ENCODE data around the gene SUSD6. TPM values are rescaled to one million over a fixed set of nuclear protein-coding genes. Genes with fewer than 3 reads are reported as not detected.

Gene SUSD6
- polyA plus RNA-seq, 2 of the 4 experiments (the other 2 are of a cell fraction), result 4.3 to 7.0 TPM

DNA sequence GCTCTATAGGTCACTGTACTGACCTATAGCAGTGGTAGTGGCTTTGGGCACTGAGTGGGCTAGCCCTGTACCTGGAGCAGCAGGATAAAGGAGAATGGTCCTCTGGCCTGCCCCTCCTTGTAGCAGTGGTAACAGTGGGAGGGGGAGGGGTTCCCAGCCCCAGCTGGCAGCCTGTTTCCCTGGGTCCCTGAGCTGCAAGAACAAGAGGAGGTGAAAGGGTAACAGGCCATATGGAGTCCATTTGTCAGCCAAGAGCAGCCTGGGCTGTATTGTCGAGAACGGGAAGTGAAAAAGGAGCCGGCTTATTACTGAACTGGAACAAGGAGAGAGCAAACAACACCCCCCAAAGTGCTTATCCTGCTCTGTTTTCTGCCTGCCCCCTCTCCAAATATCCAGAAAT lies 81.7 kb downstream of the SUSD6 start:
- ATAC-seq, result no peak
- no peak overlapping the region for H3K27ac ChIP-seq

DNA sequence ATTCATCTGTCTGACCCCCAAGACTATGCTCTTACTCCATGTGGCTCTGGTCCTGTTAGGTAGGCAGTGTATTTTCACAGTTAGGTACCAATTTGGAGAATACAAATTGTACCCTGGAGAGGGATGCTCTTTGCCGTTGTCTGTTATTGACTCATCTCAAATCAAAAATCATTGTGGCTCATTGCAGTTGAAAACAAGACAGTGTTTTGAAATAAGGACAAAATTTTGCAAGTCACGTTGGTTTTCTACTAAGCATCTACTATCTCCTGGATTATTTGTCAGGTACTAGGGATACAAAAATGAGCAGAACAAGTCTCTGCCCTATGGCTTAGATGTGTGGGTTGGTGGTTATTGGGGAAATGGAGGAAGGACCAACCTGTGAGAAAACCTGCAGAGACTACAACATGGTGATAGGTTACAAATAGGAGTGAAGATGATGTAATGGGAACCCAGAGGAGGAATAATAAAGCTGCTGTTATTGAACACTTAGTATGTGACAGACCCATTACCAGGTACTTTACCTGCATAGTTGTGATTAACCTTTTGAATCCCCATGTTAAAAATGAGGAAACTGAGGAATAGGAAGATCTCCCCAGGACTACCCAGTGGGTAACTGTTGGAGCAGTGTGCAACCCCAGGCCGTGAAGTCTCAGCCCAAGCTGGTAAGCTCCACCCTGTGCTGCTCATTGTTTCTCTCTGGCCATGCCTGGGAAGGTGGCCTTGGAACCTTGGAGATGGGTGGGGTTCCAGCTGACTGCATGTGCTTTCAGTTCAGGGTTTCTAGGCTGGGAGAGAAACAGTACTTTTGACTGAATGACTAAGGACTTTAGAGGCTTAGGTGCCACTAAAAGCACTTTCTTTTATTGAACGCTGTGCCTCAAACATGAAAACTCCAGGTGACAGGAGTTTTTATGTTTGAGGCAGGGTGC lies 82.7 kb downstream of the SUSD6 start:
- 83% methylated on average over 4 of the region's 4 CpGs for WGBS (ENCODE audit: missing lambda C conversion rate)
- H3K4me1 ChIP-seq, result peaks cover 8% of the 10 kb centered on the region
- FAIRE-seq (no peak), ATAC-seq (0 out of 6 replicates have a peak, but pooled peaks of 1 of the 2 experiments have one; percentile 30), DNase-seq (ENCODE audit: low read depth in 1 of 2, low spot score in 1 of 2) (peak in 1 of 2 experiments; percentile 25)
- no peaks in the 10 kb centered on the region for H3K9me3 ChIP-seq
- TF ChIP-seq HOXA7 (CRISPR knock-in tag; IDR thresholded peaks at IDR 0.05) (no peak), BHLHE40 (IDR thresholded peaks at IDR 0.05; ENCODE audit: low read depth, low read length) (no peak), ZFP36 (IDR thresholded peaks at IDR 0.05; ENCODE audit: borderline replicate concordance, partially characterized antibody) (no peak), JUNB (IDR thresholded peaks at IDR 0.05) (no peak), ZNF302 (CRISPR knock-in tag; IDR thresholded peaks at IDR 0.05) (no peak), KDM5A (IDR thresholded peaks at IDR 0.05) (no peak), MAFK (IDR thresholded peaks at IDR 0.05; ENCODE audit: partially characterized antibody) (no peak), FOSL2 (IDR thresholded peaks at IDR 0.05) (no peak), FOSL2 (CRISPR knock-in tag; IDR thresholded peaks at IDR 0.05) (no peak), FOXS1 (CRISPR knock-in tag; IDR thresholded peaks at IDR 0.05) (no peak), HOXB13 (CRISPR knock-in tag; IDR thresholded peaks at IDR 0.05; ENCODE audit: low read depth) (no peak), KDM1A (IDR thresholded peaks at IDR 0.05; ENCODE audit: low read depth) (no peak), POLR2A (IDR thresholded peaks at IDR 0.05; ENCODE audit: low read length) (no peak), POLR2AphosphoS2 (conservative IDR thresholded peaks at IDR 0.05; ENCODE audit: low read length) (no peak), CHD2 (IDR thresholded peaks at IDR 0.05; ENCODE audit: low read length, partially characterized antibody) (no peak), NFE2L2 (conservative IDR thresholded peaks at IDR 0.05; ENCODE audit: low read length) (no peak)
- TF ChIP-seq, protein P1, sequence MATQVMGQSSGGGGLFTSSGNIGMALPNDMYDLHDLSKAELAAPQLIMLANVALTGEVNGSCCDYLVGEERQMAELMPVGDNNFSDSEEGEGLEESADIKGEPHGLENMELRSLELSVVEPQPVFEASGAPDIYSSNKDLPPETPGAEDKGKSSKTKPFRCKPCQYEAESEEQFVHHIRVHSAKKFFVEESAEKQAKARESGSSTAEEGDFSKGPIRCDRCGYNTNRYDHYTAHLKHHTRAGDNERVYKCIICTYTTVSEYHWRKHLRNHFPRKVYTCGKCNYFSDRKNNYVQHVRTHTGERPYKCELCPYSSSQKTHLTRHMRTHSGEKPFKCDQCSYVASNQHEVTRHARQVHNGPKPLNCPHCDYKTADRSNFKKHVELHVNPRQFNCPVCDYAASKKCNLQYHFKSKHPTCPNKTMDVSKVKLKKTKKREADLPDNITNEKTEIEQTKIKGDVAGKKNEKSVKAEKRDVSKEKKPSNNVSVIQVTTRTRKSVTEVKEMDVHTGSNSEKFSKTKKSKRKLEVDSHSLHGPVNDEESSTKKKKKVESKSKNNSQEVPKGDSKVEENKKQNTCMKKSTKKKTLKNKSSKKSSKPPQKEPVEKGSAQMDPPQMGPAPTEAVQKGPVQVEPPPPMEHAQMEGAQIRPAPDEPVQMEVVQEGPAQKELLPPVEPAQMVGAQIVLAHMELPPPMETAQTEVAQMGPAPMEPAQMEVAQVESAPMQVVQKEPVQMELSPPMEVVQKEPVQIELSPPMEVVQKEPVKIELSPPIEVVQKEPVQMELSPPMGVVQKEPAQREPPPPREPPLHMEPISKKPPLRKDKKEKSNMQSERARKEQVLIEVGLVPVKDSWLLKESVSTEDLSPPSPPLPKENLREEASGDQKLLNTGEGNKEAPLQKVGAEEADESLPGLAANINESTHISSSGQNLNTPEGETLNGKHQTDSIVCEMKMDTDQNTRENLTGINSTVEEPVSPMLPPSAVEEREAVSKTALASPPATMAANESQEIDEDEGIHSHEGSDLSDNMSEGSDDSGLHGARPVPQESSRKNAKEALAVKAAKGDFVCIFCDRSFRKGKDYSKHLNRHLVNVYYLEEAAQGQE (IDR thresholded peaks at IDR 0.05), result no peak
- TF ChIP-seq, protein P2, sequence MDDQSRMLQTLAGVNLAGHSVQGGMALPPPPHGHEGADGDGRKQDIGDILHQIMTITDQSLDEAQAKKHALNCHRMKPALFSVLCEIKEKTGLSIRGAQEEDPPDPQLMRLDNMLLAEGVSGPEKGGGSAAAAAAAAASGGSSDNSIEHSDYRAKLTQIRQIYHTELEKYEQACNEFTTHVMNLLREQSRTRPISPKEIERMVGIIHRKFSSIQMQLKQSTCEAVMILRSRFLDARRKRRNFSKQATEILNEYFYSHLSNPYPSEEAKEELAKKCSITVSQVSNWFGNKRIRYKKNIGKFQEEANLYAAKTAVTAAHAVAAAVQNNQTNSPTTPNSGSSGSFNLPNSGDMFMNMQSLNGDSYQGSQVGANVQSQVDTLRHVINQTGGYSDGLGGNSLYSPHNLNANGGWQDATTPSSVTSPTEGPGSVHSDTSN (IDR thresholded peaks at IDR 0.05), result no peak
- TF ChIP-seq, protein P3, sequence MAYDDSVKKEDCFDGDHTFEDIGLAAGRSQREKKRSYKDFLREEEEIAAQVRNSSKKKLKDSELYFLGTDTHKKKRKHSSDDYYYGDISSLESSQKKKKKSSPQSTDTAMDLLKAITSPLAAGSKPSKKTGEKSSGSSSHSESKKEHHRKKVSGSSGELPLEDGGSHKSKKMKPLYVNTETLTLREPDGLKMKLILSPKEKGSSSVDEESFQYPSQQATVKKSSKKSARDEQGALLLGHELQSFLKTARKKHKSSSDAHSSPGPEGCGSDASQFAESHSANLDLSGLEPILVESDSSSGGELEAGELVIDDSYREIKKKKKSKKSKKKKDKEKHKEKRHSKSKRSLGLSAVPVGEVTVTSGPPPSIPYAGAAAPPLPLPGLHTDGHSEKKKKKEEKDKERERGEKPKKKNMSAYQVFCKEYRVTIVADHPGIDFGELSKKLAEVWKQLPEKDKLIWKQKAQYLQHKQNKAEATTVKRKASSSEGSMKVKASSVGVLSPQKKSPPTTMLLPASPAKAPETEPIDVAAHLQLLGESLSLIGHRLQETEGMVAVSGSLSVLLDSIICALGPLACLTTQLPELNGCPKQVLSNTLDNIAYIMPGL (CRISPR knock-in tag; IDR thresholded peaks at IDR 0.05; ENCODE audit: borderline replicate concordance), result no peak
- no peak overlapping the region for H3K4me3 ChIP-seq
- H3K27ac ChIP-seq, result peak overlapping the region in 1 of 2 experiments; percentile 3; a peak in 1 of 6 replicates
- POLR2A ChIA-PET, result no interaction called here
- CTCF ChIA-PET, result interaction anchor here (0.6 to 0.9 kb wide), 2 partner anchors 12 to 403 kb away, joined by 3 read pairs; no protein-coding TSS in a partner anchor
- no peak overlapping the region for H3K4me2 ChIP-seq

More for the DNA sequence above, 81.7 kb downstream of the SUSD6 start:
- ChIA-PET CTCF (interaction anchor here (0.7 to 1.7 kb wide), 4 partner anchors 11 to 118 kb away, joined by 3 to 6 read pairs (median 4); partner anchors contain the start of gene CCDC177), POLR2A (no interaction called here)
- DNase-seq (ENCODE audit: low read depth in 1 of 2, low spot score in 1 of 2) (no peak), FAIRE-seq (no peak)
- 92% methylated on average over 3 of the region's 3 CpGs for WGBS (ENCODE audit: missing lambda C conversion rate)
- Histone ChIP-seq H3K9me3 (no peaks in the 10 kb centered on the region), H3K4me1 (peaks cover 8% of the 10 kb centered on the region), H3K4me2 (no peak overlapping the region), H3K4me3 (no peak overlapping the region)
- TF ChIP-seq RAD21 (conservative IDR thresholded peaks at IDR 0.05 in 1 of 2, IDR thresholded peaks at IDR 0.05 in 1 of 2) (no peak), KDM1A (IDR thresholded peaks at IDR 0.05; ENCODE audit: low read depth) (no peak), JUN (IDR thresholded peaks at IDR 0.05) (no peak), HEYL (CRISPR knock-in tag; IDR thresholded peaks at IDR 0.05) (no peak)
